SK-N-SH (cell line): ENCODE results near the gene KCTD19.

ENCODE experiments used
- CHD2 ChIP-seq: fragments of 150-350 bp; IDR thresholded peaks from 2 replicates; pipeline ENCODE4 v1.6.1; 2018; ENCODE audit warnings: low read length; ENCODE audit not compliant: partially characterized antibody
- EZH2phosphoT487 ChIP-seq: fragments of 200-600 bp; sonication (generic); IDR thresholded peaks from 2 replicates; pipeline ENCODE4 v1.6.1; 2017; ENCODE audit warnings: low read depth, mixed run types, mild to moderate bottlenecking, antibody characterized with exemption, moderate library complexity, borderline replicate concordance
- NFIC ChIP-seq: IDR thresholded peaks from 2 replicates; pipeline ENCODE4 v1.4.0; 2012; ENCODE audit warnings: borderline replicate concordance
- TF ChIP-seq, protein P1 (sequence below): fragments of 200-600 bp; sonication (generic); IDR thresholded peaks from 2 replicates; pipeline ENCODE4 v1.6.1; 2017; ENCODE audit warnings: antibody characterized with exemption, mild to moderate bottlenecking, moderate library complexity

DNA sequence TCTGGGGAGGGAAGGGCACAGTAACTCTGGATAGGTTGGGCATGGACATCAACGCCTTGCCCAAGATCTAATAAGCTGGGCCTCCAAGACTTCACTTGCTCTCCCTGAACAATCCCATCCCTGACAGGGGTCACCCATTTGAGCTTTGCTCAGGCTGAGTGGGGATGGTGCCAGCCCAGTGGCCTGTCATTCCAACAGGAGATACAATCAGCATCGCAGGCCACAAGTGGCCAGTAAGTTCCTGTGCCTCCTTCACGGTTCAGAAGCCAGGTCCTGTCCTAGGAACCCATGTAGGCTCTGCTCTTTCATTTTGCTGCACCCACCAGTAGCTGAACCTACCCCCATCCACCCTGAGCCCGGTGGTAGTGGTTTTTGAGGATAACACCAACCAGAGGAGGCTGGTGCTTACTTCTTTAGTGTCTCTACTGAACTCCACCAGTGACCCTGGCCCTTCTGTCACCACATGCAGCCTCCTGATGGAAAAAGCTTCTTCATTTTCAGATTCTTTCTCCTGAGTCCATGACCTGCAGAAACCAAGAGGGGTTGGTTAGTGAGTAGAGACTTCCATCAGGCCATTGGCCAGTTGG lies 32.3 kb downstream of the KCTD19 start:
- TF ChIP-seq NFIC, result no peak
- TF ChIP-seq, protein P1, sequence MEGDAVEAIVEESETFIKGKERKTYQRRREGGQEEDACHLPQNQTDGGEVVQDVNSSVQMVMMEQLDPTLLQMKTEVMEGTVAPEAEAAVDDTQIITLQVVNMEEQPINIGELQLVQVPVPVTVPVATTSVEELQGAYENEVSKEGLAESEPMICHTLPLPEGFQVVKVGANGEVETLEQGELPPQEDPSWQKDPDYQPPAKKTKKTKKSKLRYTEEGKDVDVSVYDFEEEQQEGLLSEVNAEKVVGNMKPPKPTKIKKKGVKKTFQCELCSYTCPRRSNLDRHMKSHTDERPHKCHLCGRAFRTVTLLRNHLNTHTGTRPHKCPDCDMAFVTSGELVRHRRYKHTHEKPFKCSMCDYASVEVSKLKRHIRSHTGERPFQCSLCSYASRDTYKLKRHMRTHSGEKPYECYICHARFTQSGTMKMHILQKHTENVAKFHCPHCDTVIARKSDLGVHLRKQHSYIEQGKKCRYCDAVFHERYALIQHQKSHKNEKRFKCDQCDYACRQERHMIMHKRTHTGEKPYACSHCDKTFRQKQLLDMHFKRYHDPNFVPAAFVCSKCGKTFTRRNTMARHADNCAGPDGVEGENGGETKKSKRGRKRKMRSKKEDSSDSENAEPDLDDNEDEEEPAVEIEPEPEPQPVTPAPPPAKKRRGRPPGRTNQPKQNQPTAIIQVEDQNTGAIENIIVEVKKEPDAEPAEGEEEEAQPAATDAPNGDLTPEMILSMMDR, result no peak
- no peak for TF ChIP-seq CHD2
- no peak for TF ChIP-seq EZH2phosphoT487
